GF-D8 (cell line): ENCODE results near the gene SLC26A4.

Experiments
- DNase-seq: peaks from one replicate; lab custom pipeline; 2025; lab: John Stamatoyannopoulos, UW

Gene SLC26A4

DNA sequence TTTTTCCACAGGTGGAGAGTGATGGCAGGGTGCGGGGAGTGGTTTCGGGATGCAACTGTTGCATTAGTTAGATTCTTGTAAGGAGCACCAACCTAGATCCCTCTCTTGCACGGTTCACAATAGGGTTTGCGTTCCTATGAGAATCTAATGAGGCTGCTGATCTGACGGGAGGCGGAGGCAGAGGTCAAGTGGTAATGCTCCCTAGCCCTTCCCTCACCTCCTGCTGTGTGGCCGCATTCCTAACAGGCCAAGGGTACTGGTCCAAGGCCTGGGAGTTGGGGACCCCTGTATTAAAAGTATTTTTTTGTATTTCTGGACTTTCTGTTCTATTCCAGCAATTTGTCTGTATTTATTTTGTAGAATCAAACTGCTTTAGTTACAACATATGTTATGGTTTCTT lies 90.5 kb downstream of the SLC26A4 start:
- DNase-seq = no peak

DNA sequence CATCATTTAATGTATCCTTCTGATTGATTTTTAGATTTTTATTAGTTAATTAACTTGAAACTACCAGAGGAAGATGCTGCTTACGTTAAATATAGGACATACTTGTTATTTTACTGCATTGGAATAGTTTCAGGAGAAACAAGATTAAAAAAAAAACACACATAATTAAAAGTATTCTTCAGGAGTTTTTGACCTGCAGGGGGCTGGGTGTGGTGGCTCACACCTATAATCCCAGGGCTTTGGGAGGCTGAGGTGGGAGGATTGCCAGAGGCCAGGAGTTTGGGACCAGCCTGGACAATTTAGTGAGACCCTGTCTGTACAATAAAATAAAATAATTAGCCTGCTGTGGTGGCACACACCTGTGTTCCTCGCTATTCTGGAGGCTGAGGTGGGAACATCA lies 94.0 kb downstream of the SLC26A4 start:
- DNase-seq = no peak

DNA sequence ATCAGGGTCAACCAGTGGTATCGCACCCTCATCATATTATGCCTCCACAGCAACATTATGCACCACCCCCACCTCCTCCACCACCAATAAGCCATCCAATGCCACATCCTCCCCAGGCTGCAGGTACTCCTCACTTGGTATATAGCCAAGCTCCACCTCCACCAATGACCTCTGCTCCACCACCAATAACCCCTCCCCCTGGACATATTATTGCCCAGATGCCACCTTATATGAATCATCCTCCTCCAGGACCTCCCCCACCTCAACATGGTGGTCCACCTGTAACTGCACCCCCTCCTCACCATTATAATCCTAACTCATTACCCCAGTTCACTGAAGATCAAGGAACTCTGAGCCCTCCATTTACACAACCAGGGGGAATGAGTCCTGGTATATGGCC lies 98.0 kb downstream of the SLC26A4 start:
- DNase-seq = no peak

DNA sequence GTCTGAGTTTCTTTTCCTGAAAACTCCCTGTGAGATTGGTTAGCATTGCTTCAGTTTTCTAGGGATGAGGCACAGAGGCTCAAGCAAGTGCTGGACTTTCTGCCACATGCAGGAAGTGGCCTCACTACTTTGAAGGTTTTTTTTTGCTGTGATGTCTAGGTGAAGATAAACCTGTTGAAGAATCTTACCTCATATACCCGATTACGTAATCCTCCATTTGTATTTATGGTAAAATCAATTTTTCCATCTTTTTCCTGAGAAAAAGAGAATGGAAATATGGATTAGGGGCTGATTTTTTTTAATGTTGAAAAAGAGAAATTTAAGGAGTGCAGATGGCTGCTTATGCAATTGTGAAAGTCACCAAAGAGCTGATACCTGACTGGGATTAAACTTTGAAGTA lies 106.8 kb downstream of the SLC26A4 start:
- no peak for DNase-seq
